ENCODE data around the gene ALMS1. TPM values are rescaled to one million over a fixed set of nuclear protein-coding genes. Genes with fewer than 3 reads are reported as not detected.

The ALMS1 gene
- polyA plus RNA-seq, 1 of the 3 experiments (the other 2 are of a cell fraction): 7.0 TPM

GRCh38 chr2:73404409-73404808 is 18.8 kb downstream of the ALMS1 start:
- Histone ChIP-seq H3K27ac (ENCODE audit: low read depth in 2 of 2, low read length in 1 of 2) (no peak overlapping the region), H3K36me3 (replicated peaks in 1 of 2; ENCODE audit: control insufficient read depth in 1 of 2, insufficient read depth in 2 of 2, low read length in 1 of 2) (peaks cover 0 to 38% of the 10 kb centered on the region in 2 experiments), H3K4me2 (no peak overlapping the region), H3K4me1 (ENCODE audit: control insufficient read depth in 1 of 2, insufficient read depth in 2 of 2, low read depth in 1 of 2, low read length in 1 of 2) (no peaks in the 10 kb centered on the region), H3F3A (replicated peaks; ENCODE audit: insufficient read depth) (no peaks in the 10 kb centered on the region), H4K20me1 (ENCODE audit: insufficient read depth) (no peaks in the 10 kb centered on the region), H3K9ac (no peak overlapping the region), H3K27me3 (ENCODE audit: insufficient read depth) (no peaks in the 10 kb centered on the region), H3K79me2 (ENCODE audit: insufficient read depth) (peaks cover 57% of the 10 kb centered on the region), H2AFZ (ENCODE audit: low read depth) (no peak overlapping the region), H3K9me3 (peaks cover 27% of the 10 kb centered on the region), H3K4me3 (ENCODE audit: low read depth in 2 of 2, low read length in 1 of 2) (no peak overlapping the region), H3K9me2 (no peaks in the 10 kb centered on the region)
- DNase-seq: no peak
- ChIA-PET CTCF (interaction anchor here (0.6 to 0.7 kb wide), 2 partner anchors 46 to 352 kb away, joined by 3 read pairs; no protein-coding TSS in a partner anchor), POLR2A (no interaction called here)
- WGBS (ENCODE audit: low lambda C conversion rate): 92% methylated on average over 5 of the region's 5 CpGs
- TF ChIP-seq YY1 (IDR thresholded peaks at IDR 0.05; ENCODE audit: low read depth): no peak
- no peak for TF ChIP-seq FOXJ3 (CRISPR knock-in tag; IDR thresholded peaks at IDR 0.05)
- TF ChIP-seq USF2 (IDR thresholded peaks at IDR 0.05; ENCODE audit: borderline replicate concordance, low read depth, low read length): no peak

- H3F3A ChIP-seq (replicated peaks; ENCODE audit: insufficient read depth): no peaks in the 10 kb centered on the region
- H3K36me3 ChIP-seq (replicated peaks in 1 of 2; ENCODE audit: control insufficient read depth in 1 of 2, insufficient read depth in 2 of 2, low read length in 1 of 2): peaks cover 3 to 37% of the 10 kb centered on the region in 2 experiments
- H3K79me2 ChIP-seq (ENCODE audit: insufficient read depth): peaks cover 56% of the 10 kb centered on the region
- no peak overlapping the region for H3K4me2 ChIP-seq
- no peak for DNase-seq
- no peak overlapping the region for H3K27ac ChIP-seq (ENCODE audit: low read depth in 2 of 2, low read length in 1 of 2)
- peaks cover 27% of the 10 kb centered on the region for H3K9me3 ChIP-seq
- POLR2A ChIA-PET: no interaction called here
- no peak overlapping the region for H3K4me3 ChIP-seq (ENCODE audit: low read depth in 2 of 2, low read length in 1 of 2)
- TF ChIP-seq JUND (IDR thresholded peaks at IDR 0.05) (no peak), FOXM1 (IDR thresholded peaks at IDR 0.05; ENCODE audit: low read depth) (no peak), IRF3 (IDR thresholded peaks at IDR 0.05; ENCODE audit: low read depth, low read length) (no peak), EZH2phosphoT487 (IDR thresholded peaks at IDR 0.05; ENCODE audit: borderline replicate concordance, low read depth) (no peak), GABPA (IDR thresholded peaks at IDR 0.05; ENCODE audit: low read depth) (no peak), RXRA (IDR thresholded peaks at IDR 0.05; ENCODE audit: borderline replicate concordance, low read depth) (no peak), TEAD4 (IDR thresholded peaks at IDR 0.05; ENCODE audit: borderline replicate concordance, insufficient read depth) (no peak), REST (IDR thresholded peaks at IDR 0.05; ENCODE audit: low read depth, low read length) (no peak)
- H2AFZ ChIP-seq (ENCODE audit: low read depth): no peak overlapping the region
- CTCF ChIA-PET: interaction anchor here (2.8 kb wide), 1 partner anchor 12 kb away, joined by 12 read pairs; no protein-coding TSS in a partner anchor
- no peaks in the 10 kb centered on the region for H4K20me1 ChIP-seq (ENCODE audit: insufficient read depth)
- WGBS (ENCODE audit: low lambda C conversion rate): 78% methylated on average over 2 of the region's 2 CpGs
- no peak overlapping the region for H3K9ac ChIP-seq
- no peaks in the 10 kb centered on the region for H3K4me1 ChIP-seq (ENCODE audit: control insufficient read depth in 1 of 2, insufficient read depth in 2 of 2, low read depth in 1 of 2, low read length in 1 of 2)
- H3K9me2 ChIP-seq: no peaks in the 10 kb centered on the region
- no peaks in the 10 kb centered on the region for H3K27me3 ChIP-seq (ENCODE audit: insufficient read depth)
These were observed 21.4 kb downstream of the ALMS1 start for GRCh38 chr2:73406996-73407395.
